ENCODE results near the gene CHST3.

Gene CHST3

GRCh38 chr10:72050873-72051272 is 86.7 kb downstream of the CHST3 start:
- Histone ChIP-seq H3F3A (ENCODE audit: insufficient read depth) (no peaks in the 10 kb centered on the region), H2AFZ (ENCODE audit: low read depth, low read length, severe bottlenecking) (no peak overlapping the region), H3K4me2 (ENCODE audit: low read depth, low read length, poor library complexity, severe bottlenecking) (no peak overlapping the region), H3K27me3 (ENCODE audit: low read length) (no peaks in the 10 kb centered on the region), H3K9me2 (replicated peaks; ENCODE audit: insufficient read depth, low read length) (no peaks in the 10 kb centered on the region), H3K9me3 (ENCODE audit: insufficient read depth, low read length) (no peaks in the 10 kb centered on the region), H3K36me3 (ENCODE audit: low read length) (no peaks in the 10 kb centered on the region), H4K20me1 (ENCODE audit: low read depth, low read length) (no peaks in the 10 kb centered on the region), H3K9ac (ENCODE audit: low read length) (no peak overlapping the region), H3K4me3 (ENCODE audit: insufficient read depth, low read length, poor library complexity, severe bottlenecking) (no peak overlapping the region), H3K27ac (ENCODE audit: low read depth, low read length) (no peak overlapping the region), H3K79me2 (ENCODE audit: insufficient read depth, low read length) (no peaks in the 10 kb centered on the region)
- TF ChIP-seq EZH2phosphoT487 (conservative IDR thresholded peaks at IDR 0.05; ENCODE audit: low read length) (no peak), CTCF (IDR thresholded peaks at IDR 0.05; ENCODE audit: insufficient read depth, low read length, poor library complexity, severe bottlenecking) (no peak)

- H3K9me3 ChIP-seq (ENCODE audit: insufficient read depth, low read length), result no peaks in the 10 kb centered on the region
Observed at GRCh38 chr10:72053690-72054089, 89.5 kb downstream of the CHST3 start.

GRCh38 chr10:72056113-72056512 is 91.9 kb downstream of the CHST3 start:
- no peak overlapping the region for H2AFZ ChIP-seq (ENCODE audit: low read depth, low read length, severe bottlenecking)
- no peak overlapping the region for H3K27ac ChIP-seq (ENCODE audit: low read depth, low read length)
- H4K20me1 ChIP-seq (ENCODE audit: low read depth, low read length), result no peaks in the 10 kb centered on the region
- H3K4me3 ChIP-seq (ENCODE audit: insufficient read depth, low read length, poor library complexity, severe bottlenecking), result no peak overlapping the region
- H3K79me2 ChIP-seq (ENCODE audit: insufficient read depth, low read length), result no peaks in the 10 kb centered on the region
- H3K9ac ChIP-seq (ENCODE audit: low read length), result no peak overlapping the region
- H3F3A ChIP-seq (ENCODE audit: insufficient read depth), result no peaks in the 10 kb centered on the region
- TF ChIP-seq EZH2phosphoT487 (conservative IDR thresholded peaks at IDR 0.05; ENCODE audit: low read length) (no peak), CTCF (IDR thresholded peaks at IDR 0.05; ENCODE audit: insufficient read depth, low read length, poor library complexity, severe bottlenecking) (no peak)
- no peaks in the 10 kb centered on the region for H3K9me3 ChIP-seq (ENCODE audit: insufficient read depth, low read length)
- H3K4me2 ChIP-seq (ENCODE audit: low read depth, low read length, poor library complexity, severe bottlenecking), result no peak overlapping the region
- no peaks in the 10 kb centered on the region for H3K36me3 ChIP-seq (ENCODE audit: low read length)
- H3K9me2 ChIP-seq (replicated peaks; ENCODE audit: insufficient read depth, low read length), result no peaks in the 10 kb centered on the region
- no peaks in the 10 kb centered on the region for H3K27me3 ChIP-seq (ENCODE audit: low read length)

More at GRCh38 chr10:72053690-72054089, 89.5 kb downstream of the CHST3 start:
- Histone ChIP-seq H4K20me1 (ENCODE audit: low read depth, low read length) (no peaks in the 10 kb centered on the region), H3K79me2 (ENCODE audit: insufficient read depth, low read length) (no peaks in the 10 kb centered on the region), H3K9ac (ENCODE audit: low read length) (no peak overlapping the region), H3F3A (ENCODE audit: insufficient read depth) (no peaks in the 10 kb centered on the region), H3K36me3 (ENCODE audit: low read length) (no peaks in the 10 kb centered on the region), H3K4me2 (ENCODE audit: low read depth, low read length, poor library complexity, severe bottlenecking) (no peak overlapping the region), H3K27me3 (ENCODE audit: low read length) (no peaks in the 10 kb centered on the region), H3K4me3 (ENCODE audit: insufficient read depth, low read length, poor library complexity, severe bottlenecking) (no peak overlapping the region), H3K9me2 (replicated peaks; ENCODE audit: insufficient read depth, low read length) (no peaks in the 10 kb centered on the region), H3K27ac (ENCODE audit: low read depth, low read length) (no peak overlapping the region), H2AFZ (ENCODE audit: low read depth, low read length, severe bottlenecking) (no peak overlapping the region)
- TF ChIP-seq EZH2phosphoT487 (conservative IDR thresholded peaks at IDR 0.05; ENCODE audit: low read length), result no peak
- TF ChIP-seq CTCF (IDR thresholded peaks at IDR 0.05; ENCODE audit: insufficient read depth, low read length, poor library complexity, severe bottlenecking), result no peak
